Measurements from ENCODE around the gene CXCL17.
"Not testable (repeated sequence)": the region's sequence is repeated elsewhere in the genome, so short reads cannot be mapped to it uniquely, and the experiment has no call there.

CXCL17 gene

DNA sequence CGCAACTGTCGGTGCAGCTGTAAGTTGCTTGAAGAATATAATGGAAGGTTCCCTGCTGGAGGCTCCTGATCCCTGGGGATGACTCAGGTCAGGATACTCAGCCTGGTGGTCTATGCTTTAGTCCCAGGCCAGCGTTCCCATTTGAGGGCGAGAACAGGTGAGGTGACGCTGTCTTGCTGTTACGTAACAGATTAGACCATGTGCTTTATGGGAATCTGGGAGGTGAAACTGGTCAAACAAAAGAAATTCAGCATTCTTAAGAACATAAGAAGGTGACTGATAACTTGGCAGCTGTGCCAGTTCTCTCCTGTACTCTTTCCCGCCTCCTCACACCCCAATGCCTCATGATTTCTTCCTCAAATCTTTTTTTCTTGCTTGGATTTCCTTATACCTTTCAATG, at the start of gene CXCL17:
Gene CXCL17, minus strand, starts transcription at position 114 of the 400 bp plus-strand sequence. CDS start 114 bp downstream, outside the sequence.
- no peak for DNase-seq (ENCODE audit: low spot score)

GRCh38 chr19:42488783-42489521, 46.2 kb upstream of the CXCL17 start:
- no peak for DNase-seq (ENCODE audit: low spot score)

DNA sequence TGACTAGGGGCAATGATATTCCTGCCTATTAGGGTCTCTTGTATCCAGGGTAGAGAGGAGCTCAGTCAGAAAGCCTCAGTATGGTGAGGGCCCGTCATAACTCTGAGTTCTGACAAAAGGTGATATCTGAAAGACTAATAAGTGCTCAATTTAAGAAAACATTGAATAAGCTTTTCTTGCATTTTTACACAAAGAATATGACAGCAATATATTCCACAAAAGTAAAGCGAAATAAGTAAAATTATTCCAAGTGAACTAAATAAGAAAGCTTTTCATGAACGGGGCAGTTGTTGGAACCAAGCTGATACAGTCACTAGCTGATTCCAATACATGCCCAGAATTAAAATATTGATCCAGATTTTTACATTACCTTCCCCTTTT, 45.0 kb upstream of the CXCL17 start:
- DNase-seq (ENCODE audit: low spot score), result no peak

GRCh38 chr19:42487032-42487797, 44.5 kb upstream of the CXCL17 start:
- DNase-seq (ENCODE audit: low spot score), result no peak

- not testable (repeated sequence) for DNase-seq (ENCODE audit: low spot score)
Measured at GRCh38 chr19:42485036-42485435, 42.3 kb upstream of the CXCL17 start.

GRCh38 chr19:42480335-42481095, 37.8 kb upstream of the CXCL17 start:
- DNase-seq (ENCODE audit: low spot score), result peak; percentile 49

DNA sequence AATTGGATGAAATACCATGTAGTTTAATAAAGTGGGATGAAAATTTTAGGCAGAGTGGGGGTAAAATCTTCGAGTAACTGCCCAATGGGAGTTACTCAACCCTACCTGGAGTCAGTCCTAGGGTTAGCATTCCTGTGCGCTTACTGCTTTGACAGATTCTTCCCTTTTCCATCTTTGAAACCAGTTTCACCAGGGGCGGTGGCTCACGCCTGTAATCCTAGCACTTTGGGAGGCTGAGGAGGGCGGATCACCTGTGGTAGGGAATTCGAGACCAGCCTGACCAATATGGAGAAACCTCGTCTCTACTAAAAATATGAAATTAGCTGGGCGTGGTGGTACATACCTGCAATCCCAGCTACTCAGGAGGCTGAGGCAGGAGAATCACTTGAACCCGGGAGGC, 37.0 kb upstream of the CXCL17 start:
- DNase-seq (ENCODE audit: low spot score), result no peak

DNA sequence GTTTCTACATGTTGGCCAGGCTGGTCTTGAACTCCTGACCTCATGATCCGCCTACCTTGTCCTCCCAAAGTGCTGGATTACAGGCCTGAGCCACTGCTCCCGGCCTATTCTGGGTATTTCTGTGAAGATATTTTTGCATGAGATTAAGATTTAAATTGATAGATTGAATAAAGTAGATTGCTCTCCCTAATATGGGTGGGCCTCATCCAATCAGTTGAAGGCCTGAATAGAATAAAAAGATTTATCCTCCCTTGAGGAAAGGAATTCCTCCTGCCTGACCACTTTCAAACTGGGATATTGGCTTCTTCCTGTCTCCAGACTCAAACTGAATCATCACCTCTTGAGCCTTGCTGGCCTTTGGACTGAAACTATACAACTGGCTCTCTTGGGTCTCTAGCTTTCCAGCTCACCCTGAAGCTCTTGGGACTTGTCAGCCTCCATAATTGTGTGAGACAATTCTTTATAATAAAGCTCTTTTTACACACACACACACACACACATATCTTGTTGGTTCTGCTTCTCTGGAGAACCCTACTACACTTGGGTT, 36.1 kb upstream of the CXCL17 start:
- no peak for DNase-seq (ENCODE audit: low spot score)

DNA sequence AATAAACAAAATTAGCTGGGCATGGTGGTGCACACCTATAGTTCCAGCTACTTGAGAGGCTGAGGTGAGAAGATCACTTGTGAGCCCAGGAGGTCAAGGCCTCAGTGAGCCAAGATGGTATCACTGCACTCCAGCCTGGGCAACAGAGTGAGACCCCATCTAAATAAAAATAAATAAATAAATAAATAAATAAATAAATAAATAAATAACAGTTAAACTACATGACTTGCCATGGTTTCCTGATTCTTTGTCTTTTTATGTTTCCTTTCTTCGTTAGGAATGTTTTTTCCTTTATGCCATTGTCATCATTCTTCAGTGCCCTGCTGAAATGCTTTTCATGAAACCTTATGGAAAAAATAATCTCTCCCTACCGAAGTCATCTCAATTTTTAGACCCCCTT, 35.2 kb upstream of the CXCL17 start:
- no peak for DNase-seq (ENCODE audit: low spot score)

GRCh38 chr19:42477117-42477516, 34.4 kb upstream of the CXCL17 start:
- no peak for DNase-seq (ENCODE audit: low spot score)

- no peak for DNase-seq (ENCODE audit: low spot score)
Measured at GRCh38 chr19:42475366-42475765, 32.6 kb upstream of the CXCL17 start.

DNA sequence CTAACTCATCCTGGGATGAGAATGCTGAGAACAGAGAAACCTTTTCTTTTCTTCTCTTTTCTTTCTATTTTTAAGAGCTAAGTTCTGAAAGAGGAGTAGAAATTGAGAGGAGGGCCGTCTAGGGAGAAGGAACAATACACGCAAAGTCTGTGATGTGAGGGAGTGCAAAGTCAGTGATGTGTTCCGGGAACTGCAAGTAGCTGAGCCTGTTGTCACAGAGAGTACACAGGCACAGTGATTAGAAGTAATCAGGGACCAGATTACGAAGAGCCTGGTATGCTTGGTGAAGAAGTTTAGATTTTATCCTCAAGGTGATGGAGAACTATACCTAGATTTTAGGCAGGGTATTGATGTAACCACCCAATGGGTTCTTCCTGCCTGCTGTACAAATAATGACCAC, 32.0 kb upstream of the CXCL17 start:
- DNase-seq (ENCODE audit: low spot score), result no peak

DNA sequence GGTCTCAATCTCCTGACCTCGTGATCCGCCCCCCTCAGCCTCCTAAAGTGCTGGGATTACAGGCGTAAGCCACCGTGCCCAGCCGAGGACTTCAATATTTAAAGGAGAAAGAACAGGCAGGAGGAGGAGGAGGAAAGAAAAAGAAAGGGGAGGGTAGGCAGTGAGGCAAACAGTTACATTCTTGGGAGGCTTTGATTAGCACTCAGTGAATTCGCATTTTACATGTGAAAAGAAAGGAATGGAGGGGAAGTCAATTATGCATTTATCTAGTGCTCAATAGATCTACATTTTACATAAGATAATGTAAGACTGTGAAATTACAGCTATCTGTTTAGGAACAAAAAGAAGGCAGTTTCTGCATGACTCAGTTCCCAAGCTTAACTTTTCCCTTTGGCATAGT, 30.9 kb upstream of the CXCL17 start:
- no peak for DNase-seq (ENCODE audit: low spot score)

DNA sequence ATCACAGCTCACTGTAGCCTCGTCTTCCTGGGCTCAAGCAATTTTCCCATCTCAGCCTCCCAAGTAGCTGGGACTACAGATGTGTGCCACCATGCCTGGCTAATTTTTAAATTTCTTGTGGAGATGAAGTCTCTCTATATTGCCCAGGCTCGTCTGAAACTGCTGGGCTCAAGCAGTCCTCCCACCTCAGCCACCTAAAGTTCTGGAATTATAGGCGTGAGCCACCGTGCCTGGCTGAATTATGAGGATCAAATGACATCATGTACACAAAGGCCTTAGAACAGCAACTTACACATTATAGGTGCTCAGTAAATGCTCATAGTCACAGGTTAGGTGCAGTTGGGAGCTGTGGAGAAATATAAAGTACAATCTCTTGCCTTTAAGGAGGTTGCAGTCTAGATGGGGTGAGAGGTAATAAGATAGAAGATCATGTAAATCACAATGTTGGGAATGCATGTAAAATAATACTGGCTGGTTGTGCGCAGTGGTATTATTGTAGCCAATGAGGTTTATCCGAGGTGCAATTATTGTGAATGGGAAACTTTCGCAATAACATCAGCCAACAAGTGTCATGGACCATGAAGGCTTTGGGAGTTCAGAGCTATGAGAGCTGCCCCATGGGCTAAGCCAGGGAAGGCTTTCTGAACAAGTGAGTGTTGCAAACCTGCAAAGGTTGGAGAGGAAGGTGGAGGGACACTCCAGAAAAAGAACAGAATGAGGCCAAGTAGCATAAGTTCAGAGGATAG, 29.8 kb upstream of the CXCL17 start:
- no peak for DNase-seq (ENCODE audit: low spot score)

DNA sequence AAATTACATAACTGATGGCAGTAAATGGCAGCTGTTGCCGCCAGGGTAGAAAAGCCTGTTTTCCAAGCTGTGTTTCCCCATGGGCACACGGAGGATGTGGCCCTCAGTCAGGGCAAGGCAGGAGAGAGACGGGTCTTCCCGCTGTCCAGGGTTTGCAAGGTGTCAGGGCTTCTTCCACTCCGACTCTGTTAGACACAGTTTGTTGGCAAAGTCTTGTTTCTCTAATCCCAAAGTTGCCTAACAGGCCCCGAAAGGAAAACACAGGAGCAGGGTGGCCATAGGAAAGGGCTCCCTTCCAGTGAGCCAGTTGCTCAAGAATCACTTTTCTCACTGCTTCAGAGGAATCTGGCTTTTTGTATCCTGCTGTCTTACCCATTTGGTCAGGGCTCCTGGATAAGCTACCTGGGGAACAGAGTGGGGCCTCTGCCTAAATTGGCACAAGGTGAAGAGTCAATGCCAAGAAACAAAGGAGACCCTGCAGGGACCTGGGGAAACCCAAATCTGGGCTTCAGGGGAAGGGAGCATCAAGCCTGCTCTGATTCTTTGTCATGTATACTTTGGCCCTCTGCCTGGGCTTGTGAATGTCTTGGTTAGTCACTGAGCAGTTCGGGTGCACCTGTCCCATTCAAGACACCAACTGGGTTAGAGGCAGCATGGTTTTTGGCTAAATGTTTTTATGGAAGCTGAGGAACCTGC, 29.0 kb upstream of the CXCL17 start:
- DNase-seq (ENCODE audit: low spot score), result no peak

- no peak for DNase-seq (ENCODE audit: low spot score)
Measured at GRCh38 chr19:42469311-42470235, 26.8 kb upstream of the CXCL17 start.

DNA sequence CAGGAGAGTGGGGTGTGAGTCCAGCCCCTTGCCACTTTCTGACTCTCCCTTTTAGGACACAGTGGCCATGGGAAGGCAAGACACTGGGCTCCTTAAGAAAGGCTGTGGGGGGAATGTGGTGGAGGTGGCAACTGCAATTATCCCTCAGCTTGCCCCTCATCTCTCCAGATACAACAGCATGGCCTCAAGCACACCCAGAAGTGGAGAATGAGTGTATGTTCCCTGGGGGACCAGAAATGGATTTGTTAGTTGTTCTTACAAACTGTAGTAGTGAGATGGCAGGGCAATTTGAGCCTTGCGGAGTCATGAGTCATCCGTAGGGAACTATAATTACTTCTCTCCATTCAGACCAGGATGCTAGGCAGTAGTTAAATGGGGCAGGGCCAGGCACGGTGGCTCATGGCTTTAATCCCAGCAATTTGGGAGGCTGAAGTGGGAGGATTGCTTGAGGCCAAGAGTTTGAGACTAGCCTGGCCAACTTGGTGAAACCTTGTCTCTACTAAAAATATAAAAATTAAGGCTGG, 25.6 kb upstream of the CXCL17 start:
- peak; percentile 38 for DNase-seq (ENCODE audit: low spot score)

DNA sequence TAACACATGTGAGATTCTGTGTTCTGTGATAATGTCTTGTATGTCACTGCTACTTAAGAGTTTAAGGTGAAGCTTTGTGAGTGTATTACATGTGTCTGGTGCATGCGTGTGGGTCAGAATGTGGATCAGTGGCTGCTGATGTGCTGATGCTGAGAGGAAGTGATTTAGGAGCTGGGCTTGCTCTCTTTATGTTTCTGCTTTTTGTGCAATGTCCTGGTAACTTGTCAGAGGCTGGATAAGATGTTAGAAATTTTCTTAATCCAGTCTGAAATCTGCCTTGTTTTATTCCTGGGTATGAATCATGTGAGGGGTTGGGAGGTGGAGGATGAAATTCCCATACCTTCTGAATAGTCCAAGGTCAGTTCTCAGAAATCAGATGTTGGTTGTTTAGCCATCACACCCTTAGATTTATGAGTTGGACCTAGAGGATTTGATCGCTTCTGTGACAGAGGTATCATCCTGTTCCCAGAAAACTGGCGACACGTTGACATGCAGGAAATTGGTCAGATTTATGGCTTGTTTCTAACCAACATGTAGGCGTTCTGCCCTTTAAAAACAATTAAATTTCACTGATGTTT, 24.5 kb upstream of the CXCL17 start:
- DNase-seq (ENCODE audit: low spot score), result no peak

GRCh38 chr19:42466521-42467182, 23.9 kb upstream of the CXCL17 start:
- no peak for DNase-seq (ENCODE audit: low spot score)

Data from AG08396 (cell line).